K562 (cell line): Measurements from ENCODE around the gene SH3GL3. TPM values are rescaled to one million over a fixed set of nuclear protein-coding genes. Genes with fewer than 3 reads are reported as not detected.

ENCODE experiments used
- ATAC-seq: fragments of 200-7000 bp; cut with Tn5 transposase; 3 replicates; pipeline ENCODE4 v1.9.1; 2020; ENCODE audit warnings: moderate library complexity
- BruUV-seq: library from RNA; stranded (reverse); fragments of 400-500 nt; replicated peaks from 2 replicates; lab custom pipeline; 2021; lab: Mats Ljungman, UMichigan
- CTCF ChIA-PET: fragments of 300-600 bp; formaldehyde crosslinking; extraction: SDS; loops from one replicate; lab custom pipeline; 2021; ENCODE audit warnings: low intra/inter-chr PET ratio; lab: Yijun Ruan, JAX
- POLR2A ChIA-PET: fragments of 300-600, 350-650 bp; sonication (Branson Sonifier 250); formaldehyde crosslinking; extraction: SDS; loops from one replicate; lab custom pipeline; 2021; ENCODE audit warnings: antibody characterized with exemption, inconsistent platforms; lab: Yijun Ruan, JAX
- DNase-seq, 4 experiments: peaks; one replicate each; pipeline versions ENCODE4 v3.0.0 to v3.0.0-alpha.2; 2011 to 2018; ENCODE audit warnings: low spot score in 3 of 4, mixed read lengths in 3 of 4; ENCODE audit errors: extremely low read depth in 1 of 4
- FAIRE-seq: peaks from 2 replicates; lab custom pipeline; 2011; peaks lifted over from hg19 to GRCh38; lab: Jason Lieb, UNC
- H2AFZ ChIP-seq: 2 replicates; pipeline ENCODE4 v1.6.0; 2011; ENCODE audit warnings: low read depth, low read length, control low read depth, inconsistent platforms
- H3K27ac ChIP-seq: fragments of 200-600 bp; 3 replicates; pipeline ENCODE4 v1.8.0; 2011; ENCODE audit warnings: low read depth, mild to moderate bottlenecking, control low read depth, inconsistent platforms, low read length, moderate library complexity, mixed read lengths; ENCODE audit errors: extremely low read depth
- H3K27me3 ChIP-seq, 2 experiments: fragments of 300-600 bp in 1 of 2; 2 replicates in 1 of 2; 3 replicates in 1 of 2; pipeline versions ENCODE4 v1.6.0 to v1.8.0; 2011; ENCODE audit warnings: inconsistent platforms in 2 of 2, low read length in 2 of 2, mild to moderate bottlenecking in 1 of 2, mixed read lengths in 1 of 2, moderate library complexity in 1 of 2; ENCODE audit not compliant: control insufficient read depth in 2 of 2, insufficient read depth in 2 of 2
- H3K36me3 ChIP-seq: fragments of 300-600 bp; 3 replicates; pipeline ENCODE4 v1.8.0; 2011; ENCODE audit warnings: mild to moderate bottlenecking, low read length, inconsistent platforms; ENCODE audit not compliant: control insufficient read depth, insufficient read depth
- H3K4me1 ChIP-seq, 2 experiments: fragments of 200-600 bp in 1 of 2; replicated peaks in 1 of 2; 2 replicates in 1 of 2; 3 replicates in 1 of 2; pipeline versions ENCODE4 v1.5.1 to v1.8.0; 2011; ENCODE audit warnings: inconsistent platforms in 2 of 2, low read length in 2 of 2, mild to moderate bottlenecking in 1 of 2, mixed read lengths in 1 of 2, moderate library complexity in 1 of 2; ENCODE audit not compliant: control insufficient read depth in 2 of 2, insufficient read depth in 2 of 2
- H3K4me2 ChIP-seq: 2 replicates; pipeline ENCODE4 v1.6.1; 2011; ENCODE audit warnings: low read length, control low read depth, inconsistent platforms, mixed read lengths; ENCODE audit not compliant: insufficient read depth
- H3K4me3 ChIP-seq: fragments of 200-600 bp; sonication (generic), shearing (Covaris generic); 2 replicates; pipeline ENCODE4 v1.5.1; 2016; ENCODE audit warnings: control low read depth, inconsistent platforms
- H3K79me2 ChIP-seq: fragments of 200-600 bp; 3 replicates; pipeline ENCODE4 v1.8.0; 2011; ENCODE audit warnings: low read length, inconsistent platforms; ENCODE audit not compliant: control insufficient read depth, insufficient read depth
- H3K9ac ChIP-seq, 2 experiments: 2 replicates each; pipeline versions ENCODE4 v1.6.0 to v1.6.1; 2011; ENCODE audit warnings: low read depth in 2 of 2, low read length in 2 of 2, control low read depth in 1 of 2, inconsistent platforms in 1 of 2, mild to moderate bottlenecking in 1 of 2, mixed read lengths in 1 of 2; ENCODE audit not compliant: insufficient read depth in 1 of 2
- H3K9me1 ChIP-seq: one replicate; pipeline ENCODE4 v1.6.0; 2011; ENCODE audit warnings: inconsistent platforms, mild to moderate bottlenecking, low read length, moderate library complexity; ENCODE audit not compliant: control insufficient read depth, insufficient read depth
- H3K9me3 ChIP-seq: replicated peaks from 2 replicates; pipeline ENCODE4 v1.5.1; 2011; ENCODE audit warnings: low read depth, low read length, inconsistent platforms; ENCODE audit not compliant: control insufficient read depth, insufficient read depth
- H4K20me1 ChIP-seq: replicated peaks from 2 replicates; pipeline ENCODE4 v1.6.1; 2011; ENCODE audit warnings: low read length, inconsistent platforms, mixed read lengths; ENCODE audit not compliant: control insufficient read depth, insufficient read depth
- E2F3 ChIP-seq: fragments of 250-450 bp; sonication (Bioruptor Pico); IDR thresholded peaks from 2 replicates; pipeline ENCODE4 v1.4.0; 2020; ENCODE audit warnings: mild to moderate bottlenecking
- RAD21 ChIP-seq, 2 experiments: fragments of 250-450 bp in 1 of 2; fragments of 450-650 bp in 1 of 2; sonication (Bioruptor Pico) in 1 of 2; formaldehyde crosslinking in 1 of 2; IDR thresholded peaks in 1 of 2; conservative IDR thresholded peaks in 1 of 2; 2 replicates each; pipeline versions ENCODE4 v1.4.0 to v1.8.0; 2020 to 2022; ENCODE audit warnings: mild to moderate bottlenecking in 2 of 2, moderate library complexity in 1 of 2
- U2AF1 ChIP-seq: fragments of 200-400 bp; formaldehyde crosslinking; optimal IDR thresholded peaks from 2 replicates; pipeline ENCODE3; 2017; ENCODE audit warnings: mild to moderate bottlenecking, low read depth, low read length, moderate library complexity
- WGBS: fragments of 100-300 bp; shearing (Covaris generic); methylation state at CpG from one replicate; pipeline ENCODE4 v1.1.6; 2016; ENCODE audit warnings: low coverage, mixed read lengths; ENCODE audit not compliant: insufficient coverage; ENCODE audit errors: missing lambda C conversion rate; 5-methylcytosine and 5-hydroxymethylcytosine counted together
- in situ Hi-C: fragments of 300-500 bp; cut with MboI; formaldehyde crosslinking; loops from 4 replicates; pipeline ENCODE4 v1.15.0; 2018; ENCODE audit warnings: inconsistent platforms, mixed read lengths
- intact Hi-C: fragments of 100-400 bp; cut with micrococcal nuclease; formaldehyde crosslinking; loops from 2 replicates; pipeline ENCODE4 v1.14.2; 2022
- polyA plus RNA-seq, 8 experiments: library from polyadenylated mRNA; depleted of rRNA in 4 of 8; stranded (reverse) in 5 of 8; unstranded in 3 of 8; fragments of >200 nt; fragmentation: Nextera tagmentation in 2 of 8; fragmentation: Illumina TruSeq in 1 of 8; extraction: Ambion mirVana in 2 of 8; extraction: Trizol in 1 of 8; gene quantifications; 2 replicates each; pipeline versions ENCODE4 v1.2.1 to v1.2.3, GENCODE V29; 2011 to 2014; ENCODE audit warnings: inconsistent platforms in 1 of 8, missing spikeins in 1 of 8
- total RNA-seq, 7 experiments: library from RNA; depleted of rRNA in 6 of 7; stranded (reverse); fragments of >200 nt in 6 of 7; fragmentation: Illumina TruSeq in 2 of 7; extraction: Trizol in 2 of 7; gene quantifications; 2 replicates each; pipeline versions ENCODE4 v1.2.1 to v1.2.3, GENCODE V29; 2011 to 2021; ENCODE audit warnings: low replicate concordance in 1 of 7
- TF ChIP-seq, protein P1 (sequence below): fragments of 450-650 bp; formaldehyde crosslinking; IDR thresholded peaks from 2 replicates; pipeline ENCODE4 v1.4.0; 2020; ENCODE audit warnings: mild to moderate bottlenecking, moderate library complexity
- TF ChIP-seq, protein P2 (sequence below): fragments of 250-450 bp; sonication (Bioruptor Pico); IDR thresholded peaks from 2 replicates; pipeline ENCODE4 v1.5.1; 2021; ENCODE audit warnings: mild to moderate bottlenecking
- TF ChIP-seq, protein P3 (sequence below), 3 experiments: IDR thresholded peaks in 2 of 3; conservative IDR thresholded peaks in 1 of 3; 2 replicates each; pipeline ENCODE4 v1.5.1; 2011 to 2012; ENCODE audit warnings: low read length in 3 of 3, mild to moderate bottlenecking in 3 of 3, control low read depth in 2 of 3, improper control_type of control experiment in 1 of 3, inconsistent platforms in 1 of 3, low read depth in 1 of 3, mixed read lengths in 1 of 3, moderate library complexity in 1 of 3; ENCODE audit not compliant: insufficient read depth in 2 of 3

The SH3GL3 gene
- total and polyA plus RNA-seq, 9 of the 15 experiments (the other 6 are each of a cell fraction or from before 2014, with no cell fraction given): 3.9 to 16.0 (median 9.7) TPM

GRCh38 chr15:83570756-83571155, 123.6 kb downstream of the SH3GL3 start (continued):
- TF ChIP-seq, protein P1, sequence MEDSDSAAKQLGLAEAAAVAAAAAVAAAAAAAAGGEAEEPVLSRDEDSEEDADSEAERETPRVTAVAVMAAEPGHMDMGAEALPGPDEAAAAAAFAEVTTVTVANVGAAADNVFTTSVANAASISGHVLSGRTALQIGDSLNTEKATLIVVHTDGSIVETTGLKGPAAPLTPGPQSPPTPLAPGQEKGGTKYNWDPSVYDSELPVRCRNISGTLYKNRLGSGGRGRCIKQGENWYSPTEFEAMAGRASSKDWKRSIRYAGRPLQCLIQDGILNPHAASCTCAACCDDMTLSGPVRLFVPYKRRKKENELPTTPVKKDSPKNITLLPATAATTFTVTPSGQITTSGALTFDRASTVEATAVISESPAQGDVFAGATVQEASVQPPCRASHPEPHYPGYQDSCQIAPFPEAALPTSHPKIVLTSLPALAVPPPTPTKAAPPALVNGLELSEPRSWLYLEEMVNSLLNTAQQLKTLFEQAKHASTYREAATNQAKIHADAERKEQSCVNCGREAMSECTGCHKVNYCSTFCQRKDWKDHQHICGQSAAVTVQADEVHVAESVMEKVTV (CRISPR knock-in tag): no peak
- no peak for TF ChIP-seq E2F3 (CRISPR knock-in tag)
- TF ChIP-seq, protein P2, sequence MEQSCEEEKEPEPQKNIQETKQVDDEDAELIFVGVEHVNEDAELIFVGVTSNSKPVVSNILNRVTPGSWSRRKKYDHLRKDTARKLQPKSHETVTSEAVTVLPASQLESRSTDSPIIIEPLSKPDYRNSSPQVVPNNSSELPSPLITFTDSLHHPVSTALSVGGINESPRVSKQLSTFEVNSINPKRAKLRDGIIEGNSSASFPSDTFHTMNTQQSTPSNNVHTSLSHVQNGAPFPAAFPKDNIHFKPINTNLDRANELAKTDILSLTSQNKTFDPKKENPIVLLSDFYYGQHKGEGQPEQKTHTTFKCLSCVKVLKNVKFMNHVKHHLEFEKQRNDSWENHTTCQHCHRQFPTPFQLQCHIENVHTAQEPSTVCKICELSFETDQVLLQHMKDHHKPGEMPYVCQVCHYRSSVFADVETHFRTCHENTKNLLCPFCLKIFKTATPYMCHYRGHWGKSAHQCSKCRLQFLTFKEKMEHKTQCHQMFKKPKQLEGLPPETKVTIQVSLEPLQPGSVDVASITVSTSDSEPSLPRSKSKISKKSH: no peak

GRCh38 chr15:83571820-83572707, 124.9 kb downstream of the SH3GL3 start:
- no peak overlapping the region for H2AFZ ChIP-seq
- no peaks in the 10 kb centered on the region for H3K36me3 ChIP-seq
- H3K79me2 ChIP-seq: no peaks in the 10 kb centered on the region
- CTCF ChIA-PET: interaction anchor here (0.8 to 3.4 kb wide), 3 partner anchors 131 to 561 kb away, joined by 5 to 29 read pairs (median 6); partner anchors contain the start of gene C15orf40
- no peaks in the 10 kb centered on the region for H3K4me1 ChIP-seq
- H3K9me3 ChIP-seq: no peaks in the 10 kb centered on the region
- H4K20me1 ChIP-seq: peaks cover 3% of the 10 kb centered on the region; the same call in 1 of the 2 replicates
- H3K27me3 ChIP-seq: no peaks in the 10 kb centered on the region
- TF ChIP-seq, protein P3, sequence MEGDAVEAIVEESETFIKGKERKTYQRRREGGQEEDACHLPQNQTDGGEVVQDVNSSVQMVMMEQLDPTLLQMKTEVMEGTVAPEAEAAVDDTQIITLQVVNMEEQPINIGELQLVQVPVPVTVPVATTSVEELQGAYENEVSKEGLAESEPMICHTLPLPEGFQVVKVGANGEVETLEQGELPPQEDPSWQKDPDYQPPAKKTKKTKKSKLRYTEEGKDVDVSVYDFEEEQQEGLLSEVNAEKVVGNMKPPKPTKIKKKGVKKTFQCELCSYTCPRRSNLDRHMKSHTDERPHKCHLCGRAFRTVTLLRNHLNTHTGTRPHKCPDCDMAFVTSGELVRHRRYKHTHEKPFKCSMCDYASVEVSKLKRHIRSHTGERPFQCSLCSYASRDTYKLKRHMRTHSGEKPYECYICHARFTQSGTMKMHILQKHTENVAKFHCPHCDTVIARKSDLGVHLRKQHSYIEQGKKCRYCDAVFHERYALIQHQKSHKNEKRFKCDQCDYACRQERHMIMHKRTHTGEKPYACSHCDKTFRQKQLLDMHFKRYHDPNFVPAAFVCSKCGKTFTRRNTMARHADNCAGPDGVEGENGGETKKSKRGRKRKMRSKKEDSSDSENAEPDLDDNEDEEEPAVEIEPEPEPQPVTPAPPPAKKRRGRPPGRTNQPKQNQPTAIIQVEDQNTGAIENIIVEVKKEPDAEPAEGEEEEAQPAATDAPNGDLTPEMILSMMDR (IDR thresholded peaks at IDR 0.05 in 2 of 3, conservative IDR thresholded peaks at IDR 0.05 in 1 of 3; ENCODE audit: insufficient read depth in 2 of 3, low read depth in 1 of 3, low read length in 3 of 3): peak; percentile 27 to 67 (median 55); a peak in 5 of 6 replicates
- TF ChIP-seq, protein P1 (CRISPR knock-in tag): peak; percentile 18; the same call in 1 of the 2 replicates
- TF ChIP-seq U2AF1: no peak
- peak; percentile 52 to 62 for TF ChIP-seq RAD21 (CRISPR knock-in tag; conservative IDR thresholded peaks at IDR 0.05 in 1 of 2, IDR thresholded peaks at IDR 0.05 in 1 of 2)
- H3K9ac ChIP-seq: no peak overlapping the region
- DNase-seq (peak in 2 of 4 experiments; percentile 26 to 47), FAIRE-seq (peak; percentile 71), ATAC-seq (peak; percentile 67)
- no TSS peak for BruUV-seq
- POLR2A ChIA-PET: no interaction called here
- no peak overlapping the region for H3K4me3 ChIP-seq
- no peak overlapping the region for H3K27ac ChIP-seq
- WGBS: 30% methylated on average over 10 of the region's 10 CpGs
- no peak overlapping the region for H3K4me2 ChIP-seq
- in situ Hi-C loops: no loop called here
- no peaks in the 10 kb centered on the region for H3K9me1 ChIP-seq
- intact Hi-C loops: no loop called here
